Mucosa of descending colon (tissue), 3 donors: ENCODE measurements around the gene MAGEA3. TPM values are rescaled to one million over a fixed set of nuclear protein-coding genes. Genes with fewer than 3 reads are reported as not detected.
"Not testable (repeated sequence)": the region's sequence is repeated elsewhere in the genome, so short reads cannot be mapped to it uniquely, and the experiment has no call there.

Source experiments
- ATAC-seq: fragments of 200-7000 bp; cut with Tn5 transposase; one replicate; pipeline ENCODE4 v1.9.1; 2020; ENCODE audit warnings: mild to moderate bottlenecking, moderate library complexity
- DNase-seq, 3 donors: peaks; one replicate each; pipeline ENCODE4 v3.0.0-alpha.2; 2020
- H3K36me3 ChIP-seq: fragments of 200-600 bp; one replicate; pipeline ENCODE4 v1.8.0; 2021; ENCODE audit warnings: low read depth, mild to moderate bottlenecking
- H3K4me1 ChIP-seq: fragments of 200-600 bp; one replicate; pipeline ENCODE4 v1.8.0; 2021; ENCODE audit warnings: low read depth, mild to moderate bottlenecking
- H3K4me3 ChIP-seq: fragments of 200-600 bp; one replicate; pipeline ENCODE4 v1.8.0; 2021; ENCODE audit warnings: mild to moderate bottlenecking
- H3K9me3 ChIP-seq: fragments of 200-600 bp; one replicate; pipeline ENCODE4 v1.8.0; 2021; ENCODE audit warnings: mild to moderate bottlenecking
- intact Hi-C, 2 donors: fragments of 100-400 bp; cut with DNase I in 1 of 2; cut with micrococcal nuclease in 1 of 2; formaldehyde crosslinking; loops; one replicate each; pipeline versions ENCODE4 v1.11.0 to v1.11.1; 2022; cut with DNase I, micrococcal nuclease
- total RNA-seq, 3 donors: library from RNA; stranded (reverse); fragmentation: NEBNext Ultra II Directional in 2 of 3; extraction: Animal tissue kit (Norgen Biotek cat#: 25700) in 2 of 3; gene quantifications; one replicate each; pipeline versions ENCODE4 v1.2.1 to v1.2.4, GENCODE V29; 2021 to 2023
- TF ChIP-seq, protein P1 (sequence below): fragments of 200-600 bp; IDR thresholded peaks from one replicate; pipeline ENCODE4 v1.8.0; 2022; ENCODE audit warnings: antibody characterized with exemption, mild to moderate bottlenecking
- donor health status: DM: no; HTN: no; CAD: no; lungs with moderate emphysema.
- donor health status: DM: no; HTN: no; CAD: no.
- donor health status: DM: no; HTN: yes; CAD: no.

MAGEA3 gene
- total RNA-seq, 3 donors from 2014 or later: not detected

DNA sequence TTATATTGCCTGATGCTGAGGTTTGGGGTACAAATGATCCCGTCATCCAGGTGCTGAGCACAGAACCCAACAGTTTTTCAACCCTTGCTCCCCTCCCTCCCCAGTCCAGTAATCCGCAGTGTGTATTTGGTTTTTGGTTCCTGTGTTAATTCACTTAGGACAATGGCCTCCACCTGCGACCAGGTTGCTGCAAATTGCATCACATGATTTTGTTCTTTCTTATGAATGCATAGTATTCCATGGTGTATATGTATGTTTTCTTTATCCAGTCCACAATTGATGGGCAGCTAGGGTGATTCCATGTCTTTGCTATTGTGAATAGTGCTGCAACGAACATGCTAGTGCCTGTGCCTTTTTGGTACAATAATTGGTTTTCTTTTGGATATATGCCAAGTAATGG lies 35.5 kb upstream of the MAGEA3 start:
- TF ChIP-seq, protein P1, sequence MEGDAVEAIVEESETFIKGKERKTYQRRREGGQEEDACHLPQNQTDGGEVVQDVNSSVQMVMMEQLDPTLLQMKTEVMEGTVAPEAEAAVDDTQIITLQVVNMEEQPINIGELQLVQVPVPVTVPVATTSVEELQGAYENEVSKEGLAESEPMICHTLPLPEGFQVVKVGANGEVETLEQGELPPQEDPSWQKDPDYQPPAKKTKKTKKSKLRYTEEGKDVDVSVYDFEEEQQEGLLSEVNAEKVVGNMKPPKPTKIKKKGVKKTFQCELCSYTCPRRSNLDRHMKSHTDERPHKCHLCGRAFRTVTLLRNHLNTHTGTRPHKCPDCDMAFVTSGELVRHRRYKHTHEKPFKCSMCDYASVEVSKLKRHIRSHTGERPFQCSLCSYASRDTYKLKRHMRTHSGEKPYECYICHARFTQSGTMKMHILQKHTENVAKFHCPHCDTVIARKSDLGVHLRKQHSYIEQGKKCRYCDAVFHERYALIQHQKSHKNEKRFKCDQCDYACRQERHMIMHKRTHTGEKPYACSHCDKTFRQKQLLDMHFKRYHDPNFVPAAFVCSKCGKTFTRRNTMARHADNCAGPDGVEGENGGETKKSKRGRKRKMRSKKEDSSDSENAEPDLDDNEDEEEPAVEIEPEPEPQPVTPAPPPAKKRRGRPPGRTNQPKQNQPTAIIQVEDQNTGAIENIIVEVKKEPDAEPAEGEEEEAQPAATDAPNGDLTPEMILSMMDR: no peak
- Histone ChIP-seq H3K36me3 (no peaks in the 10 kb centered on the region), H3K4me1 (no peaks in the 10 kb centered on the region), H3K9me3 (no peaks in the 10 kb centered on the region), H3K4me3 (no peak overlapping the region)
- intact Hi-C loops: no loop called here
- no peak for ATAC-seq
- no peak for DNase-seq

DNA sequence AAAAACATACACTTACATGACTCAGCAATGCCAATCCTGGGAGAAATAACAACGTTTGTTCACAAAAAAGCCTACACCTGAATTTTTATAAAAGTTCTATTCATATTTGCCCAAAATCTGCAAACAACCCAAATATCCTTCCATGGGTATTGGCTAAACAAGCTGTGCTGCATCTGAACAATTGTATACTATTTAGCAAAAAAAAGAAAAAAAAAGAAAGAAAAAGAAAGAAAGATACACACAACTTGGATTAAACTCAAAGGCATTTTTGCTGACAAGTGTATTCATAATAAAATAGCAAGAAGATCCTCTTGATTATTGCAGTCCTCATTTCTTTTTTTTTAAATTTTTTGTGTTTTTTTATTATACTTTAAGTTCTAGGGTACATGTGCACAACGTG lies 24.5 kb upstream of the MAGEA3 start:
- no peak for DNase-seq
- TF ChIP-seq, protein P1: no peak
- Histone ChIP-seq H3K36me3 (no peaks in the 10 kb centered on the region), H3K4me1 (no peaks in the 10 kb centered on the region), H3K9me3 (no peaks in the 10 kb centered on the region), H3K4me3 (no peak overlapping the region)
- ATAC-seq: no peak
- intact Hi-C loops: no loop called here

DNA sequence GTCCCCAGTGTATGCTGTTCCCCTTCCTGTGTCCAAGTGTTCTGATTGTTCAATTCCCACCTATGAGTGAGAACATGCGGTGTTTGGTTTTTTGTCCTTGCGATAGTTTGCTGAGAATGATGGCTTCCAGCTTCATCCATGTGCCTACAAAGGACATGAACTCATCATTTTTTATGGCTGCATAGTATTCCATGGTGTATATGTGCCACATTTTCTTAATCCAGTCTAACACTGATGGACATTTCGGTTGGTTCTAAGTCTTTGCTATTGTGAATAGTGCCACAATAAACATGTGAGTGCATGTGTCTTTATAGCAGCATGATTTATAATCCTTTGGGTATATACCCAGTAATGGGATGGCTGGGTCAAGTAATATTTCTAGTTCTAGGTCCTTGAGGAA lies 23.9 kb upstream of the MAGEA3 start:
- H3K4me3 ChIP-seq, intact Hi-C loops, ATAC-seq, H3K4me1 ChIP-seq, DNase-seq, H3K9me3 ChIP-seq, H3K36me3 ChIP-seq: not testable (repeated sequence)

DNA sequence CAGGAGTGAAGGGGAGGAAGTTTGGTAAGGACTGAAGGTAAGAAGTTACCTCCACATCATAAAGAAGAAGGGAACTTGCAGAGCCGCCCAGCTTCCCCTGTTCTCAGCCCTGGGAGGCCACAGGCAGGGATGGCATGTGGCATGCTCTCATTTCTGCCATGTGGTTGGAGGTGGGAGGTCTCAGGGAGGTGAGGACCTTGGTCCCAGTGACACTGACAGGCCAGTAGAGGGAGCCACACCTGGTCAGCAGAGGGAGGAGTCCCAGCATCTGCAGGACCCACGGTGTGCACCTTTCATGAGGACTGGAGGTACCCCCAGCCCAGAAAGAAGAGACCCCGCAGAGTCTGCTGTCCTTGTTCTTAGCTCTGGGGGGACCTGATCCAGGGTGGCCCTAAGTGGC lies 17.6 kb upstream of the MAGEA3 start:
- H3K4me1 ChIP-seq, H3K9me3 ChIP-seq, H3K4me3 ChIP-seq, intact Hi-C loops, H3K36me3 ChIP-seq, DNase-seq: not testable (repeated sequence)
- ATAC-seq: peak; percentile 70

DNA sequence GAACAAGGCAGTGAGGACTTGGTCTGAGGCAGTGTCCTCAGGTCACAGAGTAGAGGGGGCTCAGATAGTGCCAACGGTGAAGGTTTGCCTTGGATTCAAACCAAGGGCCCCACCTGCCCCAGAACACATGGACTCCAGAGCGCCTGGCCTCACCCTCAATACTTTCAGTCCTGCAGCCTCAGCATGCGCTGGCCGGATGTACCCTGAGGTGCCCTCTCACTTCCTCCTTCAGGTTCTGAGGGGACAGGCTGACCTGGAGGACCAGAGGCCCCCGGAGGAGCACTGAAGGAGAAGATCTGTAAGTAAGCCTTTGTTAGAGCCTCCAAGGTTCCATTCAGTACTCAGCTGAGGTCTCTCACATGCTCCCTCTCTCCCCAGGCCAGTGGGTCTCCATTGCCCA lies 1.8 kb downstream of the MAGEA3 start:
- H3K4me1 ChIP-seq, H3K36me3 ChIP-seq, intact Hi-C loops, H3K4me3 ChIP-seq, H3K9me3 ChIP-seq, ATAC-seq: not testable (repeated sequence)
- peak in 1 of 3 donors; percentile 27 for DNase-seq

DNA sequence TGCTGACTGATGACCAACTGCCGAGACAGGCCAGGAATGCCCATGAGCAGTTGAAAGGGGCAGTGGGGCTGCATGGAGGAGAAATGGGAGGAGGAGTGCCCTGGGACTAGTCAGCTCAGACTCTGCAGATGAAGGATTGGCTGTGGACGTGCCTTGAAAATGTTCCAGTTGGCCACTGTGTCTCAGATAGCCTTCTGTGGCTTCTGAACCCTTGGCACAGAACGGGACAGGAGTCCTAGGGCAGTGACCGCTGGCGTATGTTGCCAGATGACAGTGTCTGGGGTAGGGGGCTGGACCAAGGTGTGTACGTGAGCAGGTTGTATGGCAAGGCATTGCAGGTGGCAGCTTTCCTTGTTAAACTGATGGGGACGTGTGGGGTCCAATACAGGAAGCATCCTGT lies 7.9 kb downstream of the MAGEA3 start:
- intact Hi-C loops, ATAC-seq, H3K36me3 ChIP-seq, H3K4me1 ChIP-seq, H3K9me3 ChIP-seq, H3K4me3 ChIP-seq: not testable (repeated sequence)
- peak in 1 of 3 donors; percentile 12 for DNase-seq

DNA sequence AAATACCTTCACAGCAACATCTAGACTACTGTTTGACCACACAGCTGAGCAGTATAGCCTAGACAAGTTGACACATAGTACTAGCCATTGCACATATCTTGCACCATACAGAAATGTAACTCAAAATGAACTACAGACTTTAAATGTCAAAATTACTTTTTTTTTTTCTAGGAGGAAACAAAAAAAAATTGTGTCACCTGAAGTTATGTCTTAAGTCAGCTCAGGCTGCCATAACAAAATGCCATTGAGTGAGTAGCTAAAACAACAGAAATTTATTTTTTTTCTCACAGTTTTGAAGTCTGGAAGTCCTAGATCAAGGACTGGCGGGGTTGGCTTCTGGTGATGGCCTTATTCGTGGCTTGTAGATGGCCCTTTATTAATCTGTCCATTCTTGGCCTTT lies 10.6 kb downstream of the MAGEA3 start, which contains the start of gene CSAG2:
TSS of gene CSAG2 (minus strand) at position 101 of the 400 bp plus-strand sequence. CDS start 161 bp downstream, outside the sequence.
- intact Hi-C loops, DNase-seq: not testable (repeated sequence)

DNA sequence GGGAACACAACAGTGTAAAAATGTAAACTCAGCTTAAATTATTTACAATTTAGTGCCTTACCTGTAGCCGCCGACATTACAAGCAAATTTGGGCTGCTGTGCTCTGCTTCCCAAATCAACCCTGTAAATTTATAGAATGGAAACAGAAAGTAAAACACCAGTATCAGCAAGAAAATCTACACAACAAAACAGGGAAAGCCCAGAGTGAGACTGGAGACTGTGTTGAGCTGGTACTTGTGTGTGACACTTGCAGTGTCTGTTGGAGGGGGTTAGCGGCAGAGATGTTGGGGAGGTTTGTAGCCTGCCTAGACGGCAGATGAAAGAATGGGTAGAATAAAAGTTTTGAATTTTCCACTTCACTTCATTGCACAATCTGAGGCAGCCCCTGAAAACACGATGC lies 14.6 kb downstream of the MAGEA3 start:
- H3K9me3 ChIP-seq, H3K4me1 ChIP-seq, H3K4me3 ChIP-seq, ATAC-seq, DNase-seq, H3K36me3 ChIP-seq, intact Hi-C loops: not testable (repeated sequence)

More for the DNA sequence above, 10.6 kb downstream of the MAGEA3 start, which contains the start of gene CSAG2:
- H3K4me3 ChIP-seq, H3K36me3 ChIP-seq, H3K9me3 ChIP-seq, H3K4me1 ChIP-seq, ATAC-seq: not testable (repeated sequence)

DNA sequence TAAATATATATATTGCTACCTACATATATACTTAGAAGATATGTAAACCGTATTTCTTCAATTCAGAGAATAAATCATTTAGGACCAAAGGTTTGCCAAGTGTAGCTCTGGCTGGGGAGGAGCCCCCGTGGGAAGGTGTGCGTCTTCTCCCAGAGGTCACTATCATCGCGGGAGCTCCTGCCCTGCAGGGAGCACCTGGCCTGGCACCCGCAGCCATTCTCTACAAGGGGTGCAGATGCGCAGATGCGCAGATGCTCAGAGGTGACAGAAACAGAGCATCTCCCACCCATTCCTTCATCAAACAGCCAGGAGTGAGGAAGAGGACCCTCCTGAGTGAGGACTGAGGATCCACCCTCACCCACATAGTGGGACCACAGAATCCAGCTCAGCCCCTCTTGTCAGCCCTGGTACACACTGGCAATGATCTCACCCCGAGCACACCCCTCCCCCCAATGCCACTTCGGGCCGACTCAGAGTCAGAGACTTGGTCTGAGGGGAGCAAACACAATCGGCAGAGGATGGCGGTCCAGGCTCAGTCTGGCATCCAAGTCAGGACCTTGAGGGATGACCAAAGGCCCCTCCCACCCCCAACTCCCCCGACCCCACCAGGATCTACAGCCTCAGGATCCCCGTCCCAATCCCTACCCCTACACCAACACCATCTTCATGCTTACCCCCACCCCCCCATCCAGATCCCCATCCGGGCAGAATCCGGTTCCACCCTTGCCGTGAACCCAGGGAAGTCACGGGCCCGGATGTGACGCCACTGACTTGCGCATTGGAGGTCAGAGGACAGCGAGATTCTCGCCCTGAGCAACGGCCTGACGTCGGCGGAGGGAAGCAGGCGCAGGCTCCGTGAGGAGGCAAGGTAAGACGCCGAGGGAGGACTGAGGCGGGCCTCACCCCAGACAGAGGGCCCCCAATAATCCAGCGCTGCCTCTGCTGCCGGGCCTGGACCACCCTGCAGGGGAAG lies 15.5 kb downstream of the MAGEA3 start, which contains the start of gene MAGEA2B:
TSS of gene MAGEA2B (plus strand) at position 814 of the 973 bp plus-strand sequence. CDS start 2,479 bp downstream, outside the sequence.
- ATAC-seq, H3K4me3 ChIP-seq, intact Hi-C loops: not testable (repeated sequence)

More for the DNA sequence above, 15.5 kb downstream of the MAGEA3 start, which contains the start of gene MAGEA2B:
- not testable (repeated sequence) for H3K4me1 ChIP-seq, H3K36me3 ChIP-seq, DNase-seq, H3K9me3 ChIP-seq
